SU-DHL-6 (cell line): ENCODE results near the gene MARK1.

Experiments
- EZH2phosphoT487 ChIP-seq: fragments of 200-600 bp; sonication (generic), shearing (Covaris generic); conservative IDR thresholded peaks from 2 replicates; pipeline ENCODE4 v1.6.1; 2018; ENCODE audit warnings: mild to moderate bottlenecking, antibody characterized with exemption, low read length, moderate library complexity, mixed read lengths
- TF ChIP-seq, protein P1 (sequence below): fragments of 200-600 bp; sonication (generic); IDR thresholded peaks from one replicate; pipeline ENCODE4 v1.5.1; 2017; ENCODE audit warnings: antibody characterized with exemption, mild to moderate bottlenecking, low read length, moderate library complexity; ENCODE audit not compliant: insufficient read depth, poor library complexity, severe bottlenecking

GRCh38 chr1:220592714-220593113, 64.8 kb downstream of the MARK1 start:
- TF ChIP-seq, protein P1, sequence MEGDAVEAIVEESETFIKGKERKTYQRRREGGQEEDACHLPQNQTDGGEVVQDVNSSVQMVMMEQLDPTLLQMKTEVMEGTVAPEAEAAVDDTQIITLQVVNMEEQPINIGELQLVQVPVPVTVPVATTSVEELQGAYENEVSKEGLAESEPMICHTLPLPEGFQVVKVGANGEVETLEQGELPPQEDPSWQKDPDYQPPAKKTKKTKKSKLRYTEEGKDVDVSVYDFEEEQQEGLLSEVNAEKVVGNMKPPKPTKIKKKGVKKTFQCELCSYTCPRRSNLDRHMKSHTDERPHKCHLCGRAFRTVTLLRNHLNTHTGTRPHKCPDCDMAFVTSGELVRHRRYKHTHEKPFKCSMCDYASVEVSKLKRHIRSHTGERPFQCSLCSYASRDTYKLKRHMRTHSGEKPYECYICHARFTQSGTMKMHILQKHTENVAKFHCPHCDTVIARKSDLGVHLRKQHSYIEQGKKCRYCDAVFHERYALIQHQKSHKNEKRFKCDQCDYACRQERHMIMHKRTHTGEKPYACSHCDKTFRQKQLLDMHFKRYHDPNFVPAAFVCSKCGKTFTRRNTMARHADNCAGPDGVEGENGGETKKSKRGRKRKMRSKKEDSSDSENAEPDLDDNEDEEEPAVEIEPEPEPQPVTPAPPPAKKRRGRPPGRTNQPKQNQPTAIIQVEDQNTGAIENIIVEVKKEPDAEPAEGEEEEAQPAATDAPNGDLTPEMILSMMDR = no peak
- no peak for TF ChIP-seq EZH2phosphoT487
